ENCODE results near the gene CD84.
A peak's percentile ranks its signal among the peaks of the same experiment; 100 is the strongest.
"Not testable (repeated sequence)": the region's sequence is repeated elsewhere in the genome, so short reads cannot be mapped to it uniquely, and the experiment has no call there.

CD84 gene

DNA sequence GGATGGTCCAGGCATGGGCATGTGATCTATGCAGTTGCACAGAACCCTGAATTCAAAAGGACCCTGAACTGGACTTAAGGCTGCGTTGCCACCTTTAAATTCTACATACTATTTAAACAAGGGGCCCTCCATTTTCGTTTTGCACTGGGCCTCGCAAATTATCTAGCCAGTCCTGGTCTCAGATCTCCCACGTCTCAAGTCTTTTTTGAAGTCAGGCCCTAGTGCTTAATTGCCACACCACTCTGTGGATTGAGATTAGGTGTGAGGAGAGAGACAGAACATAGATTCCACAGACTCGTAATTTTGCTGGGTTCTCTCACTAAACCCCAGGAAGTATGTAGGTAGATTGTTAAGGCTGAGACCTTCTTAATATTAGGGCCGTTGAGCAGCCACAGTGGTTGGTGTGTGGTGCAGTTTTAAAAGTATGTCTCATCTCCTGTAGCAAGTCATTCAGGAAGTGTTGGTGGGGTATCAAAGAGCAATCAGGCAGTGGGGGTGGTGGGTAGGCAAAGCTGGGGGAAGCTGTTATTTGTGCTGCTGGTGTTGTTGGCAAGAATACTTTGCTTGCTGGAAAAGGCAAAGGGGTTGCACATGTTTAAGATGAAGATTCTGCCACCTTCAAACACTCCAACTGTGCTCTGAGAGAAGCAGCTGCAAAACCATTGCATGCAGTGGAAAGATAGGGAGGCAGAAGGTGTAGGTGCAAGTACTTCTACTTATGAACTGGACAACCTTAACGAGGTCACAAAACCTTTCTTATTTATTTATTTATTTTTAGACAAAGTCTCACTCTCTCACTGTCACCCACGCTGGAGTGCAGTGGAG, 11.2 kb downstream of the CD84 start:
- DNase-seq, result peak; percentile 65

DNA sequence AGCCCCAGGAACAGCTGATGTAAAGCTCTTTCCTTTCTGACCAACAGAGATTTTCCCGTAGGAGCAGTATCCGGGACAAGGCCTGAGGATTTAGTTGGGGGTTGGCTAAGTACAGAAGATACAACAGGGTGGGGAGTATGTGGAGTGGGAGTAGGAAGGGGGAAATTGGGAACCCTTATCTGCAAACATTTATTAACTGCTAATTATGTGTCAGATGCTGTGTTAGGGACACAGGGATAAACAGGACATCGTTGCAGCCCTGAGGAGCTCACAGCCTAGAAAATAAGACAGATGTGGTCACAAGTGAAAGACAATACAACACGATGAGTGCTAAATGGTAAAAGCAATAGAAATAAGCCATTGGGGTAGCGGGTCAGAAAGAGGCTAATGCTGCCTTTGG, 12.0 kb downstream of the CD84 start:
- DNase-seq, result no peak

DNA sequence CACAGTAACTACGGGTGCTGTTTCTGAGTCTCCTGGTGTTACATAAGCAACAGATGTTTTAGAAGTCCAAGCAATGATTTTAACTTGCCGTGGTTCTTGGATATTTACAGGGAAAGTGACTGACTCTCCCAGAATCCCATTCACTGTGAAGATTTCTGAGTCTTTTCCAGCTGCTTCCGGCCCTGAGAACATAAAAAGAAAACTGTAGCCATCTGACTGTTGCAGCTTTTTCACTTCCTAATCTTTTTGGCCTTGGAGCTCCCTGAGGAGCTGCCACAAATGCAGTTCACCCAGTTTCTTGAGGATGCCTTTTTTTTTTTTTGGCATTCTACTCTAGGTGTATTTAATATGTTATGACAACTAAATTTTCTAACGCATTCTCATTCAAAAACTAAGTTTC, 13.7 kb downstream of the CD84 start:
- no peak for DNase-seq

DNA sequence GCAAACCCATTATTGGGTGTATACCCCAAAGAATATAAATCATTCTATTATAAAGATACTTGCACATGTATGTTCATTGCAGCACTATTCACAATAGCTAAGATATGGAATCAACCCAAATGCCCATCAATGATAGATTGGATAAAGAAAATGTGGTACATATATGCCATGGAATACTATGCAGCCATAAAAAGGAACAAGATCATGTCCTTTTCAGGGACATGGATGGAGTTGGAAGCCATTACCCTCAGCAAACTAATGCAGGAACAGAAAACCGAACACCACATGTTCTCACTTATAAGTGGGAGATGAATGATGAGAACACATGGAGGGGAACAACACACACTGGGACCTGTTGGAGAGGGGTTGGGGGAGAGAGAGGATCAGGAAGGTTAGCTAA, 16.1 kb downstream of the CD84 start:
- DNase-seq, result not testable (repeated sequence)

DNA sequence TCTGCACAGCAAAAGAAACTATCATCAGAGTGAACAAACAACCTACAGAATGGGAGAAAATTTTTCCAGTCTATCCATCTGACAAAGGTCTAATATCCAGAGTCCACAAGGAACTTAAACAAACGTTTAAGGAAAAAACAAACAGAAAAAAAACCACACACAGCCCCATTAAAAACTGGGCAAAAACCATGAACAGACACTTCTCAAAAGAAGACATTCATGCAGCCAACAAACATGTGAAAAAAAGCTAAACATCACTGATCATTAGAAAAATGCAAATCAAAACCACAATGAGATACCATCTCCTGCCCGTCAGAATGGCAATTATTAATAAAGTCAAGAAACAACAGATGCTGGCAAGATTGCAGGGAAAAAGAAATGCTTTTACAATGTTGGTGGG, 16.6 kb downstream of the CD84 start:
- not testable (repeated sequence) for DNase-seq

DNA sequence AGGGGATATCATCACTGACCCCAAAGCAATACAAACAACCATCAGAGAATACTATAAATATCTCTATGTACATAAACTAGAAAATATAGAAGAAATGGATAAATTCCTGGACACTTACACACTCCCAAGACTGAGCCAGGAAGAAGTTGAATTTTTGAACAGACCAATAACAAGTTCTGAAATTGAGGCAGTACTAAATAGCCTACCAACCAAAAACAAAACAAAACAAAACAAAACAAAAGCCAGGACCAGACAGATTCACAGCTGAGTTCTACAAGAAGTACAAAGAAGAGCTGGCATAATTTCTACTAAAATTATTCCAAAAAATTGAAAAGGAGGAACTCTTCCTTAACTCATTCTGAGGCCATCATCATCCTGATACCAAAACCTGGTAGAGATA, 18.5 kb downstream of the CD84 start:
- DNase-seq, result no peak

DNA sequence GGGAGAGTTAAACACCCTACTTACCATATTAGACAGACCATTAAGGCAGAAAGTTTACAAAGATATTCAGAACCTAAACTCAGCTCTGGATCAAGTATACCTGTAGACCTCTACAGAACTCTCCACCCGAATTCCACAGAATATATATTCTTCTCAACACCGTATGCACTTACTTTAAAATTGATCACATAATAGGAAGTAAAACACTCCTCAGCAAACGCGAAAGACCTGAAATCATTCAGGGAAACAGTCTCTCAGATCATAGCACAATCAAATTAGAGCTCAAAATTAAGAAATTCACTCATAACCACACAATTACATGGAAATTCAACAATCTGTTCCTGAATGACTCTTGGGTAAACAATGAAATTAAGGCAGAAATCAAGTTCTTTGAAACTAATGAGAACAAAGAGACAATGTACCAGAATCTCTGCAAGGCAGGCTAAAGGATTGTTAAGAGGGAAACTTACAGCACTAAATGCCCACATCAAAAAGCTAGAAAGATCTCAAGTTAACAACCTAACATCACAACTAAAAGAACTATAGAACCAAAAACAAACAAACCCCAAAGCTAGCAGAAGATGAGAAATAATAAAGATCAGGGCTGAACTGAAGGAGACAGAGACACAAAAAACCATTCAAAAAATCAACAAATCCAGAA, 19.1 kb downstream of the CD84 start:
- no peak for DNase-seq

DNA sequence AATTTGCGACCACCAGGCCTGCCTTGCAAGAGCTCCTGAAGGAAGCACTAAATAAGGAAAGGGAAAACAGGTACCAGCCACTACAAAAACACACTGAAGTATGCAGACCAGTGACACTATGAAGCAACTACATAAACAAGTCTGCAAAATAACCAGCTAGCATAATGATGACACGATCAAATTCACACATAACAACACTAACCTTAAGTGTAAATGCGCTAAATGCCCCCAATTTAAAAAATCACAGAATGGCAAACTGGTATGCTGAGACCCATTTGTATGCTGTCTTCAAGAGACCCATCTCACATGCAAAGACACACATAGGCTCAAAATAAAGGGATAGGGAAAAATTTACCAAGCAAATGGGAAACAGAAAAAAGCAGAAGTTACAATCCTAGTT, 19.9 kb downstream of the CD84 start:
- DNase-seq, result peak; percentile 73

DNA sequence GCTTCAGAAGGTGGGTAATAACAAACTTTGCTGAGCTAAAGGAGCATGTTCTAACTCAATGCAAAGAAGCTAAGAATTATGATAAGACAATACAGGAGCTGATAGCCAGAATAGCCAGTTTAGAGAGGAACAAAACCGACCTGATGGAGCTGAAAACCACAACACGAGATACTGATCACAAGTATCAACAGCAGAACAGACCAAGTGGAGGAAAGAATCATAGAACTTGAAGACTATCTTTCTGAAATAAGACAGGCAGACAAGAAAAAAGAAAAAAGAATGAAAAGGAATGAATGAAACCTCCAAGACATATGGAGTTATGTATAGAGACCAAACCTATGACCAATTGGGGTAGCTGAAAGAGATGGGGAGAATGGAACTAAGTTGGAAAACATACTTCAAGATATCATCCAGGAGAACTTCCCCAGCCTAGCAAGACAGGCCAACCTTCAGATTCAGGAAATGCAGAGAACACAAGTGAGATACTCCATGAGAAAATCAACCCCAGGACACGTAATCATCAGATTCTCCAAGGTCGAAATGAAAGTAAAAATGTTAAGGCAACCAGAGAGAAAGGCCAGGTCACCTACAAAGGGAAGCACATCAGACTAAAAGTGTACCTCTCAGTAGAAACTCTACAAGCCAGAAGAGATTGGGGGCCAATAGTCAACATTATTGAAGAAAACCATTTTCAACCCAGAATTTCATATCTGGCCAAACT, 20.5 kb downstream of the CD84 start:
- DNase-seq, result peak; percentile 84

DNA sequence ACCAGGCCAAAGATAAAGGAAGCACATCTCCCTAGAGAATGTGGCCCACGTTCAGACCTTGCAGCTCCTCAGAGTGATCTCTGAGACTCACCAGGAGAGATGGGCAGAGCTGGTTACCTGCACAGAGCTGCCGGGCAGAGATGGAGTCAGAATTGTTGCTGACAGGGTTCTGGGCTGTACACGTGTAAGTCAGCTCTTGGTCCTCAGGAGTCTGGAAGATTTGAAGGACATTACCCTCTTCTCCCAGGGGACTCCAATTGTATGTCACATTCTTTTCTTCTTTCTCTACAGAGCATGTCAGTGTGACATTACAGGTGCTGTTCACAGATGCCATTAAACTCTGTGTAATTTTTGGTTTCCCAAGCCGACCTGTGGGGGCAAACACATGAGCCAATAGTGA, 25.5 kb downstream of the CD84 start:
- DNase-seq, result no peak

DNA sequence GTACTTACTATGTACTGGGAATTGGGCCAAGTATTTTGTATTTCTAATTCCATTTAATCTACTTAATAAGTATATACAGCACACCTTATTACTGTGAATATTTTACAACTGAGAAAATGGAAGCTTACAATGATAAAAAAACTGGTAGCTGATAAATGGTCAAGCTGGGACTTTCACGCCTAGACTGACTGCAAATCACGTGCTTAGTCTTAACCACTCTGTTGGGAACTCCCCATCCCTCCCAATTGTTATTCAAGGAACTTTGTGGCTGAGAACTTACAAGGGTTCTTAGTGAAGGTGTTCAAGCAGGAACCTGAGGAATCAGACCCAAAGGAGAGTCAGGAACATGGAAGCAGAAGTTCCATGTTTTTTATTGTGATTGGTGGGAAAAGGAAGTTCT, 26.9 kb downstream of the CD84 start:
- DNase-seq, result no peak

DNA sequence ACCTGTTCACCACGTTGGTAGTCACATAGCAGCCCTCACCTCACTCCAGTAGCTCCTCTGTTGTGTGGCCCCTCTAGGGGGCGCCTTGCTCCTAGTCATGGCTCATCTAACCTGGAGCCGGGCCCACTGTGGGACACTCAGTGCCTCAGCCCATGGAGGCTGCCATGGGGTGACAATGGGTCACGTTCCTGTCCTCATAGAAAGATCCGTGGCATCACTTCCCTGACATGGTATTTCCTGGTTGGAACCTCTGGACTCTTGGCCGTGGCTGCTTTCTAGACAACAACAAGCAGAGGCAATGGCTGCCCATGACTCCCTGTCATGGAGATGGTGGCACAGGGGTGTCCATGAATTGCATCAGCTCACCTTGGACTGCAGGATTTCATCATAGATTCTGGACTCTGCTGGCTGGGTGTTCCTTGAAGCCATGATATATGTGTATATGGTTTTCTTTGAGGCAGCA, 28.7 kb downstream of the CD84 start:
- DNase-seq, result peak; percentile 72

DNA sequence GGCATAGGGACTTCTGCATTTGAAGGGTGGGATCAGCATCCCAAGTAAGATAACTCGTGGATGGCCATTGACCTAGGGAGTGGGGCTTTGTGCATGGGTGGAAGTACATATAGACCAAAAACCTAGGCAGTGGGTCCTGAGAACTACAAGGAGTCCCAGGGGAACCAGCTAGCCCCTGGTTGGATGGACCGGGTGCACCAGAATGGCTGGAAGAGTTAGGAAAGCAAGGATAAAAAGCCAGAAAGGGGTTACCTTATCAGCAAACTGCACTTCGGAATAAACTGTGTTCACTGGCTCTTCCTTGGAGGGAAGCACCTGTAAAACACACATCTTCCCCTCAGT, 29.7 kb downstream of the CD84 start:
- DNase-seq, result no peak

DNA sequence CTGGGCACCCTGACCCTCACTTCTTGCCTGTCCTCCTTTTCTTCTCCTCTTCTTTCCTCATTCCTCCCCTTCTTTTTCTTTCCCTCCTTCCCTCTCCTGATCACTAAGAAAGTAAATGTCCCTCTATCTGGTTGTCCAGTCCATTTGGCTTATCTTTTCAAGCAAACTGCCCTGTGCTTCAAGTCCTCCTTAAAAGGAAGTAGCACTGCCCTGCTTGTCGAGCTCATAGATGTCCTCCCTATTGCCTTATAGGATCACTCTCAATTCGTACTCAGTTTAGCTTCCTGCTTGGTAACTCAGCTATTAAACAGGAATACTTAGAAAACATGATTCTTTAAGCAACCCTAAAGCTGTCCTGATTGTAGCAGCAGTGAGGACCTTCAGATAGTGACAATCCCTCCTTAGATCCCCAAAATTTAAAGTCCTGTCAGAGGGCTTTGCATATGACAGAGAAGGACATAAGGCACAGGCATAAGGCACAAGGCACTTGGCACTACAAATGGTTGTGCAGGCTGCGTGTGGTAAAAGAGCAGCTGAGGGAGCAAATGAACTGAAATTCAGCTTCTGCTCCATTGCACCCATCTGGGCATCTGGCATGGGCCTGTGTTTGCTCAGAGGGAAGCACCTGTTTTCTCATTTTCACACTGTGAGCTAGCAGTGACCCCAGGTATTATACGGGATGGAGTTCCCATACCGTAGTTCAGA, 30.2 kb downstream of the CD84 start:
- DNase-seq, result peak; percentile 81

DNA sequence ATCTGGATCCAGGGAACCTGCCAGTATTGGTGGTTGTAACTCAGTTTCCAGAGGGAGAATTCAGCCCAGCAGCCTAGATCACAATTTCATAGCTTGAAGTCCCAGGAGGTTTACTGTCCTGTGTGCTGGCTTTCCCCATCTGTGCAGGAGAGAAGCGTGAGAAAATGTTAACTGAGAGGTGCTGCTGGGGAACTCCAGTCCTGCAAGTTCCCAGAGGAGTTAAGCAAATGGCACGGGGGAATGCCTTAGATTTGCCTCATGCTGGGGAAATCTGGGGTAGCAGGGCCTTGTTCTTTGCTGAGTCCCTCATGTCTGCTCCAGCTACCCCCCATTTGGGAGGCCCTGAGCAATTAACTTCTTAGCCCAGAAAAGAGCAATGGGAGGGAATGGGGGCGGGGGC, 31.1 kb downstream of the CD84 start:
- no peak for DNase-seq

DNA sequence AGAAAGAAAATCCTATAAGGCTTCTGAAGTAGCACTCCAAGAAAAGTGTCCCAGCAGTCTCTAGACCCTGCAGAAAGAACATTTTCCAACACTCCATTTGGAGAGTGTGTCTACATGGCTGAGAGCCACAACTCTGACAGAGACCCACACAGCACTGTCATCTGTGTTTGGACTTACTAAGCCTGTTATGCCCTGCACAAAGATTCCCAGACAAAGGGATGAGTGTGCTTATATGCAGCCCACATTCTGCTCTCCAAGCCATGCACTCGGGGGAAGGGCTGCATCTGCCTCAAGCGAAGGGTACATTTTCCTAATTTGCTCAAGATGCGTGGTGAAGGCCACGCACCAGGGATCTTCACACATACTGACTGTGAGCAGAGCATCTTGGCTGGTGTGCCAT, 31.9 kb downstream of the CD84 start:
- no peak for DNase-seq

DNA sequence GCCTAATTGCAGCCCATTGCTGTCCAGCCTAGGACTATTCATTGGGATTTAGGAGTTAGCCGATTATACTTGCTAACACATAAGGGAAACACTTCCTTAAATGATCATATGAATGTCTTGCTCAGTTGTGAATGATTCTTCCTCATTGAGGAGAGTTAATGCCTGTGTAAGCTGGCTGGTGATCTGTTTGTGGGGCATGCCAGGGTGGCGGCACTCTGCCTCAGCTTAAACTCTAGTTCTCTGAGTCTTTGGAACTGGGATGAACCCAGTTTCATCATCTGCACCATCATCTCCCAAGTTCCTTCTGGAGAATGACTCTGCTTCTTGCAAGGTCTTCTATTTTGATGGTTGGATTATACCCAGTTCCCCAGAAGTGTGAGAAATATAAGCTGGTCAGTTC, 32.4 kb downstream of the CD84 start:
- DNase-seq, result peak; percentile 28

DNA sequence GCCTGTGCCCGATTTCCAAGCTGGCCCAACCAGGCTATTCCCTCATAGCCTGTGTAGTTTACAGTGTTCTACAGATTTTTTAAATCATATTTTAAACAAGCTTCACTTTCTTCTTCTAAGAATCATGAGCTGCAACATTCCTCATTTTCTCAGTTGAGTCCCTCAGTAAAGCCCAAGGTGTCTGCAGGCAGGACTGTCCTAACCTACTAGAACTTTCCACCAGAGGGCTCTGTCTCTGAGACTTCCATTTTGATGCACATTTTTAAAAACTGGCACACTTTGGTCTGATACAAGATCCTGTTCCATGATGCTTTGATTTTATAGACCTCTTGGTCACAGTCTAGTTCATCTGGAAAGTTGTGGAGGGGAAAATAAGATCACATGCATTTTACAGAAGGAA, 34.6 kb downstream of the CD84 start:
- peak; percentile 83 for DNase-seq

DNA sequence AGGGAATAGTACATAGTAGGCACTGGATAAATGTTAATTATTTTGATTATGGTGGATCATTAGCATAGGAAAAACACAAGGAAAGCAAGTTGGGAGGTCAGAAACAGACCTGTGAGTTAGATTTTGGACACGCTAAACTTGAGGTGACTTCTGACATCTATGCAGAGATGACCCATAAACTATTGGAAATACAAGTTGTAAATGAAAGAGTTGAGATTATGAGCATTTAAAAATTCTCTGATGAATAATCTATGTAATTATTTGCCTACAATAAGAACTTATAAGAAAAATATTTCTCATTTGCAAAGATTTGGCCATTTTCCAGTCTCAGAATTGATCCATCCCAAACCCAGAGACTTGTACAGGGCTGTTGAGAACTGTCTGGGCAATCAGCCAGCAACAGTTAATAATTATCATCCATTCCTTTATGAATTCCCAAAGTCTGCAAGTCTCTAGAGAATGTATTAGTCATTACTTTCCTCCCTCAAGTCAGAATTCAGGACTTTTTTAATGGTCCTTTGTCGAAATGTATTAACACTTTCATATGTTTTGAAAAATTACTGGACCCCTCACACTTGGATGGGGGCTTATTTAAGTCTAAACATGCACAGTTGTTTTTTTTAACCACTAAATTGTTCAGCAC, 36.9 kb downstream of the CD84 start:
- no peak for DNase-seq

DNA sequence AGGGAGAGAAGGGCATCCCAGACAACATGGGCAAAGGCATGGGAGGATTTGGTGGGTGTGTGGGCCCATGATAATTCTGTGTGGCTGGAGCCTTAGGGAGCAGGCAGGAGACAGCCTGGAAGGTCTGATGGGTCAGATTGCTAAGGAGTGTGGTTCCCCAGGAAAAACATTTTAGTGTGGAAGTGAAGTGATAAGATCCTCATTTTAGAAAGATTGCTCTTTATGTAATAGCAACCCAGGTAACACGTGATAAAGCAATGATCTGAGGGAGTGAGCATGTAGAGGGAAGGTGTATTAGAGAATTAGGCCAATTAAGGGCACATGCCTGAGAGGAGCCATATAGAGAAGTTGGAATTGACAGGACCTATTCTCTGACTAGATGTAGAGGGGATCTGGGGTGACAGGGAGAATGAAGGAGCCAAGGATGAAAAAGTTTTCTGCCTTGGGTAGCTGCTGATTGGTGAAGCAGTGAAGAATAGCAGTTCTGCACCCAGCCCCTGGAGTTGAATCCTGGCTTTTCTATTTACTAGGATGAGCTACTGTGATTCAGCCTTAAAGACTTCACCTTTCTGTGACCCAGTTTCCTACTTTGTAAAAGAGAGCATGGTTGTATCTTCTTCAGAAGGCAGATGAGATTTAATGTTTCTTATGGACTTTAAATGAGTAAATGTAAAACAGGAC, 37.5 kb downstream of the CD84 start:
- DNase-seq, result peak; percentile 52

DNA sequence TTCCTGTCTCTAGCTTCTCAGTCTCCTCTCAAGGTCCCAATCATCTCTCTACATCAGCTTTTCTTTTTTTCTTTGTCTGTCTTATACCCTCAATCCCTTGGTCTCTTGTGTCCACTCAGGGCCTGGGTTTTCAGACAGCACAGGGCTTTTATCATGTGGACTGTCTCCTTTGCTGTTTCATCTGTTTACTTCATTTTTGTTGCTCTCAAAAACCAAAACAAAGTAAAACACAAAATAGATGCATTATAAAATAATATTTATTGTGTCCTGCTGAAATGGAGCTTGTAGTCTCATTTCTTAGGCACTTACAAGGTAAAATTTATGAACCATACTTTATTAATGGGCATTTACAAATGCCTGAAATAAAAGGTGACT, 38.5 kb downstream of the CD84 start:
- peak; percentile 94 for DNase-seq
